ENCODE results near the gene PAM.

The PAM gene

DNA sequence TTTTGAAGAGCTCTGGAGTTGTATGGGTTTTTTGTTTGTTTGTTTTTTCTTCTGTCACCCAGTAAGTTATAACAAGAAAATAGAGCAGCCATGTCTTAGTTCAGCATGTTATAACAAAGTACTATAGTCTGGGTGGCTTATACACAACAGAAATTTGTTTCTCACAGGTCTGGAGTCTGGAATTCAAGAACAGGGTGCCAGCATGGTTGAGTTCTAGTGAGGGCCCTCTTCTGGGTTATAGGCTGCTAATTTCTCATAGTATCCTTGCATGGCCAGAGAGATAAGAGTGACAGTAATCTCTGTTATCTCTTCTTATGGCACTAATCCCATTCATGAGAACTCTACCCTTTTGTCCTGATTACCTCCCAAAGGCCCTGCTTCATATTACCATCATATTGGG is 250.2 kb downstream of the PAM start:
- peaks cover 5% of the 10 kb centered on the region for H3K36me3 ChIP-seq
- H3K4me3 ChIP-seq (ENCODE audit: low read depth, low read length), result no peak overlapping the region
- TF ChIP-seq, protein P1, sequence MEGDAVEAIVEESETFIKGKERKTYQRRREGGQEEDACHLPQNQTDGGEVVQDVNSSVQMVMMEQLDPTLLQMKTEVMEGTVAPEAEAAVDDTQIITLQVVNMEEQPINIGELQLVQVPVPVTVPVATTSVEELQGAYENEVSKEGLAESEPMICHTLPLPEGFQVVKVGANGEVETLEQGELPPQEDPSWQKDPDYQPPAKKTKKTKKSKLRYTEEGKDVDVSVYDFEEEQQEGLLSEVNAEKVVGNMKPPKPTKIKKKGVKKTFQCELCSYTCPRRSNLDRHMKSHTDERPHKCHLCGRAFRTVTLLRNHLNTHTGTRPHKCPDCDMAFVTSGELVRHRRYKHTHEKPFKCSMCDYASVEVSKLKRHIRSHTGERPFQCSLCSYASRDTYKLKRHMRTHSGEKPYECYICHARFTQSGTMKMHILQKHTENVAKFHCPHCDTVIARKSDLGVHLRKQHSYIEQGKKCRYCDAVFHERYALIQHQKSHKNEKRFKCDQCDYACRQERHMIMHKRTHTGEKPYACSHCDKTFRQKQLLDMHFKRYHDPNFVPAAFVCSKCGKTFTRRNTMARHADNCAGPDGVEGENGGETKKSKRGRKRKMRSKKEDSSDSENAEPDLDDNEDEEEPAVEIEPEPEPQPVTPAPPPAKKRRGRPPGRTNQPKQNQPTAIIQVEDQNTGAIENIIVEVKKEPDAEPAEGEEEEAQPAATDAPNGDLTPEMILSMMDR (IDR thresholded peaks at IDR 0.05; ENCODE audit: low read depth, low read length), result no peak
- no peaks in the 10 kb centered on the region; the same call in 1 of the 2 replicates for H3K4me1 ChIP-seq
- no peak for DNase-seq
- H3K27me3 ChIP-seq, result no peaks in the 10 kb centered on the region
- H3K9me3 ChIP-seq, result no peaks in the 10 kb centered on the region

DNA sequence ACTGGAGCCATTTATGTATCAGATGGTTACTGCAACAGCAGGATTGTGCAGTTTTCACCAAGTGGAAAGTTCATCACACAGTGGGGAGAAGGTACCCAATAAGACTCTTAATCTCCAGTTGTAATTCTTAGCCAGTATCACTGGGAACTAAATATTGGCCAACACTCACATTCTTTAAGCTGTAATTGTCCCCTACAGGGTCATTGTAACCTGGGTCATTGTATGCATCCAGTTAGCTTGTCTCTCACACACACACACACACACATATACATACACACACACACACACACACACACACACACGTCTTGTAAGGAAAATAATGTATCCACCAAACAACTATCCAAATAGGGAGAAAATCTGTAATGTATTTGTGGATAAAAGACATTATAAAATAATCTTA is 251.8 kb downstream of the PAM start:
- no peak overlapping the region for H3K4me3 ChIP-seq (ENCODE audit: low read depth, low read length)
- no peaks in the 10 kb centered on the region for H3K27me3 ChIP-seq
- H3K36me3 ChIP-seq, result peaks cover 5% of the 10 kb centered on the region
- TF ChIP-seq, protein P1 (IDR thresholded peaks at IDR 0.05; ENCODE audit: low read depth, low read length), result no peak
- no peak for DNase-seq
- H3K9me3 ChIP-seq, result no peaks in the 10 kb centered on the region
- no peaks in the 10 kb centered on the region; the same call in 1 of the 2 replicates for H3K4me1 ChIP-seq

DNA sequence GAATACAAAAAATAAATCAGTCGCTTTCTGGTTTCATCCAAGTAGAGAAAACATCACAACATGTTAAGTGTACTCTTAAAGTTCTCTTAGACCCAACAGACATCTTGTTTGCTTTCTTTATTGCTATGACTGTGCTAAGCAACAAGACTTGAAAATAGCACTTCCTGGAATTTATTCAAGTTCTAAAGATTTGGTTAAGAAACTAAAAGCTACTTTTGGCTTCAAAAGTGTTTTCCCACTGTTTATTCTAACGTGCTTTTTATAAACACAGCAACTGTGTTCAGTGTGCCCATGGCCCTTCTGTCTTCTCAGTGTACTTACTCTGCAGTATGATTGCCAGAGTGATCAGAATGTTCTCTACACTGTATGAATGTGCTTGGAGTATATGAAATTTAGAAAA is 255.1 kb downstream of the PAM start:
- H3K4me3 ChIP-seq (ENCODE audit: low read depth, low read length), result no peak overlapping the region
- no peak for DNase-seq
- TF ChIP-seq, protein P1 (IDR thresholded peaks at IDR 0.05; ENCODE audit: low read depth, low read length), result no peak
- no peaks in the 10 kb centered on the region for H3K27me3 ChIP-seq
- H3K4me1 ChIP-seq, result peaks cover 3% of the 10 kb centered on the region; the same call in 1 of the 2 replicates
- no peaks in the 10 kb centered on the region; the same call in 1 of the 2 replicates for H3K9me3 ChIP-seq
- H3K36me3 ChIP-seq, result peaks cover 5% of the 10 kb centered on the region

DNA sequence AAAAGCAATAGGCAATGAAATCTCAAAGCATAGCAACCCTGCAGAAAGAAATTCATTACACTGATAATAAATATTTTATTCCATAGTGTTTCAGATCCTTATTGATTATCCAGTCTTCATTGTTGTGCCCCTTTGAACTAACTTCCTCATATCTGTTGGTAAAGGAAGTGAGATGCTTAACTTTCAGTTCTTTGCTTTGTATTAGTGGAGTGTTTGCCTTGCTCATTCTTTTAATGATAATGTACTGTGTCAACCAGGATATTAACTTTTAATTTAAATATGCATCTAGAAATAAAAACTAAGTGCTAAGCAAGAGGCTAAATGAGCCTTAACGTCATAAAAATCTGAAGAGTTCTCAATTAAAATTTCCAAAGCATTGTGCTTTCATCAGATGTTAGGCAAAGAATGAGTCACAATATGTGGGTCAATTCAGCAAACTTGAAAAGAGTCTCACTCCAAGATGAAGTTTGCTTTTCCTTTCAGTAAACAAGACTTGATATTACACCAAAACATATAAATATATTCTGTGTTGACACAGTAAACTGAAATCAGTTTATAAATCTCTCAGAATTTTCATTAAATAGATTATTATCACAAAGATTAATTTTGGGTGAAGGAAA is 258.9 kb downstream of the PAM start:
- H3K9me3 ChIP-seq, result no peaks in the 10 kb centered on the region; the same call in 1 of the 2 replicates
- TF ChIP-seq, protein P1 (IDR thresholded peaks at IDR 0.05; ENCODE audit: low read depth, low read length), result no peak
- no peak overlapping the region for H3K4me3 ChIP-seq (ENCODE audit: low read depth, low read length)
- no peaks in the 10 kb centered on the region; the same call in 1 of the 2 replicates for H3K36me3 ChIP-seq
- peaks cover 6% of the 10 kb centered on the region; the same call in 1 of the 2 replicates for H3K4me1 ChIP-seq
- no peaks in the 10 kb centered on the region for H3K27me3 ChIP-seq
- no peak for DNase-seq

DNA sequence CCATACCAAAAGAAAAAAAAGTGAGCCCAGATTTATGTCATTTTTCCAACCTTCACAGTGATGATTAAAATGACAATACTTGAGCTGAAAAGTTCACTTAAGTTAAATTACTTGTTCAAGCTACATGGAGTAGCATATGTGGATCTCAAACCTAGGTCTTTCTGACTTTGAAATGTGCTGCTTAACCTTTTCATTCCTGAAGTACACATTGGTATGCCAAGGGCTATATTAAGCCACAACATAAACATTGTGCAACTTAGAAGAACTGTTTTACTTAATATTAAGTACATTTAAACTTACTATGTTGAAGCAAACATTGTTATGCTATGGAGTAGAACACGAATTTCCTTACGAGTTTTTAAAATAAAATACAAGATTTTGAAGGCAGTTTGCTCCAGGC is 259.9 kb downstream of the PAM start:
- Histone ChIP-seq H3K4me3 (ENCODE audit: low read depth, low read length) (no peak overlapping the region), H3K9me3 (no peaks in the 10 kb centered on the region; the same call in 1 of the 2 replicates), H3K4me1 (peaks cover 6% of the 10 kb centered on the region; the same call in 1 of the 2 replicates), H3K27me3 (no peaks in the 10 kb centered on the region), H3K36me3 (no peaks in the 10 kb centered on the region; the same call in 1 of the 2 replicates)
- DNase-seq, result no peak
- TF ChIP-seq, protein P1 (IDR thresholded peaks at IDR 0.05; ENCODE audit: low read depth, low read length), result no peak

DNA sequence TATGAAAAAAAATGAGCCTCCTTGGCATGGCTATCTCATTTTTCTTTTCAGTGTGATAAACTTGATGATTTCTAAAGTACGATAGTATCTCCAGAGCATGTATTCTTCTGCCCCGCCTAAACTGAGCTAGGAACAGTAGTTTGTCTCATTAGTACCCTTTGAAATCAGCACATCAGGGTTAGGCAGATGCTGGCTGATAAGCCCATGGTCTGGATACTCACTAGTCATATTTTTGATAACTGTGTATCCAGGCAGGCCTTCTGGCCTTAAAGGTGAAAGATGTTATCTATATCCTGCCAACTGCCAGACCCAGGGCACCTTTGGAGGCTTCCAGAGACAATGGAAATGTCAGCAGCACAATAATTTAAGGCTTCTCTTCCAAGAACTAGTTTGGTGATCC is 261.1 kb downstream of the PAM start:
- Histone ChIP-seq H3K27me3 (no peaks in the 10 kb centered on the region), H3K9me3 (no peaks in the 10 kb centered on the region; the same call in 1 of the 2 replicates), H3K36me3 (no peaks in the 10 kb centered on the region; the same call in none of the 2 replicates), H3K4me1 (peaks cover 6% of the 10 kb centered on the region; the same call in 1 of the 2 replicates), H3K4me3 (ENCODE audit: low read depth, low read length) (no peak overlapping the region)
- TF ChIP-seq, protein P1 (IDR thresholded peaks at IDR 0.05; ENCODE audit: low read depth, low read length), result no peak
- DNase-seq, result no peak

Measured in BE2C (cell line).